ENCODE results near the gene VPS4B.
A peak's percentile ranks its signal among the peaks of the same experiment; 100 is the strongest.
"Not testable (repeated sequence)": the region's sequence is repeated elsewhere in the genome, so short reads cannot be mapped to it uniquely, and the experiment has no call there.

The VPS4B gene

GRCh38 chr18:63374540-63374939 lies 47.7 kb downstream of the VPS4B start:
- DNase-seq (ENCODE audit: insufficient read length, low spot score) (no peak), FAIRE-seq (no peak)

GRCh38 chr18:63373161-63373560 lies 49.1 kb downstream of the VPS4B start:
- no peak for DNase-seq (ENCODE audit: insufficient read length, low spot score)
- FAIRE-seq = no peak

- no peak for FAIRE-seq
- no peak for DNase-seq (ENCODE audit: insufficient read length, low spot score)
Observed at GRCh38 chr18:63368611-63369010, 53.7 kb downstream of the VPS4B start.

- DNase-seq (ENCODE audit: insufficient read length, low spot score) (peak; percentile 76), FAIRE-seq (peak; percentile 85)
Observed at GRCh38 chr18:63367053-63367953, 55.0 kb downstream of the VPS4B start, which contains the start of gene KDSR. KDSR (minus strand) TSS chr18:63367206; CDS start chr18:63367118, 88 bp downstream.

GRCh38 chr18:63366213-63367052 lies 55.8 kb downstream of the VPS4B start:
- DNase-seq (ENCODE audit: insufficient read length, low spot score) (peak; percentile 43), FAIRE-seq (peak; percentile 48)

- DNase-seq (ENCODE audit: insufficient read length, low spot score) = peak; percentile 7
- peak; percentile 28 for FAIRE-seq
Observed at GRCh38 chr18:63365876-63366212, 56.4 kb downstream of the VPS4B start.

- DNase-seq (ENCODE audit: insufficient read length, low spot score) = no peak
- FAIRE-seq = peak; percentile 52
Observed at GRCh38 chr18:63363951-63364350, 58.3 kb downstream of the VPS4B start.

GRCh38 chr18:63363420-63363819 lies 58.9 kb downstream of the VPS4B start:
- not testable (repeated sequence) for FAIRE-seq; DNase-seq (ENCODE audit: insufficient read length, low spot score)

GRCh38 chr18:63356272-63356896 lies 65.9 kb downstream of the VPS4B start:
- no peak for FAIRE-seq
- DNase-seq (ENCODE audit: insufficient read length, low spot score) = no peak

GRCh38 chr18:63350230-63350629 lies 72.0 kb downstream of the VPS4B start:
- DNase-seq (ENCODE audit: insufficient read length, low spot score) (no peak), FAIRE-seq (no peak)

- DNase-seq (ENCODE audit: insufficient read length, low spot score) = peak; percentile 3
- peak; percentile 70 for FAIRE-seq
Observed at GRCh38 chr18:63348508-63349136, 73.7 kb downstream of the VPS4B start.

GRCh38 chr18:63346480-63347183 lies 75.6 kb downstream of the VPS4B start:
- DNase-seq (ENCODE audit: insufficient read length, low spot score) = no peak
- FAIRE-seq = no peak

- no peak for DNase-seq (ENCODE audit: insufficient read length, low spot score)
- no peak for FAIRE-seq
Observed at GRCh38 chr18:63346031-63346430, 76.2 kb downstream of the VPS4B start.

- DNase-seq (ENCODE audit: insufficient read length, low spot score) (no peak), FAIRE-seq (no peak)
Observed at GRCh38 chr18:63344918-63345317, 77.4 kb downstream of the VPS4B start.

GRCh38 chr18:63344263-63344662 lies 78.0 kb downstream of the VPS4B start:
- no peak for FAIRE-seq

GRCh38 chr18:63342206-63342605 lies 80.1 kb downstream of the VPS4B start:
- FAIRE-seq = peak; percentile 49
- no peak for DNase-seq (ENCODE audit: insufficient read length, low spot score)

More at GRCh38 chr18:63344263-63344662, 78.0 kb downstream of the VPS4B start:
- DNase-seq (ENCODE audit: insufficient read length, low spot score) = no peak

GRCh38 chr18:63339920-63340484 lies 82.3 kb downstream of the VPS4B start:
- DNase-seq (ENCODE audit: insufficient read length, low spot score) (no peak), FAIRE-seq (peak; percentile 35)
